GM12878 (cell line): Measurements from ENCODE around the gene ARHGAP27. TPM values are rescaled to one million over a fixed set of nuclear protein-coding genes. Genes with fewer than 3 reads are reported as not detected.
A peak's percentile ranks its signal among the peaks of the same experiment; 100 is the strongest.

ENCODE experiments used
- BRCA1 ChIP-seq: IDR thresholded peaks from 2 replicates; pipeline ENCODE4 v1.6.1; 2011; ENCODE audit warnings: low read depth, low read length, improper control_type of control experiment
- DPF2 ChIP-seq: fragments of 450-650 bp; IDR thresholded peaks from 2 replicates; pipeline ENCODE4 v1.6.1; 2017; ENCODE audit warnings: mild to moderate bottlenecking
- HDGF ChIP-seq: fragments of 450-650 bp; IDR thresholded peaks from 2 replicates; pipeline ENCODE4 v1.6.1; 2016; ENCODE audit warnings: antibody characterized with exemption
- IKZF1 ChIP-seq: fragments of 450-650 bp; conservative IDR thresholded peaks from 2 replicates; pipeline ENCODE4 v1.6.1; 2017; ENCODE audit warnings: antibody characterized with exemption, mild to moderate bottlenecking
- IKZF2 ChIP-seq, 2 experiments: fragments of 450-650 bp; IDR thresholded peaks; 2 replicates each; pipeline ENCODE4 v1.6.1; 2017; ENCODE audit warnings: mild to moderate bottlenecking in 2 of 2, moderate library complexity in 2 of 2
- MTA2 ChIP-seq: fragments of 450-650 bp; IDR thresholded peaks from 2 replicates; pipeline ENCODE4 v1.6.1; 2016; ENCODE audit warnings: low read depth, mild to moderate bottlenecking, moderate library complexity
- RAD21 ChIP-seq: IDR thresholded peaks from 2 replicates; pipeline ENCODE4 v1.6.1; 2011; ENCODE audit warnings: mild to moderate bottlenecking, low read depth, low read length, moderate library complexity; ENCODE audit not compliant: insufficient read depth
- SMARCA5 ChIP-seq: fragments of 450-650 bp; IDR thresholded peaks from 2 replicates; pipeline ENCODE4 v1.6.1; 2017; ENCODE audit warnings: mild to moderate bottlenecking
- SP1 ChIP-seq: IDR thresholded peaks from one replicate; pipeline ENCODE4 v1.6.1; 2011; ENCODE audit warnings: low read depth, low read length
- TCF12 ChIP-seq: IDR thresholded peaks from 2 replicates; pipeline ENCODE4 v1.6.1; 2011; ENCODE audit warnings: low read depth, mild to moderate bottlenecking, low read length
- TCF3 ChIP-seq: IDR thresholded peaks from 2 replicates; pipeline ENCODE4 v1.6.1; 2012; ENCODE audit warnings: low read depth, mild to moderate bottlenecking, low read length, borderline replicate concordance; ENCODE audit not compliant: insufficient read depth
- ZNF207 ChIP-seq: fragments of 450-650 bp; IDR thresholded peaks from 2 replicates; pipeline ENCODE4 v1.6.1; 2014; ENCODE audit warnings: antibody characterized with exemption, mild to moderate bottlenecking, borderline replicate concordance
- polyA plus RNA-seq, 11 experiments: library from polyadenylated mRNA; depleted of rRNA in 4 of 11; unstranded in 6 of 11; stranded (reverse) in 5 of 11; fragments of >200 nt; fragmentation: Nextera tagmentation in 4 of 11; fragmentation: Illumina TruSeq in 1 of 11; extraction: Ambion mirVana in 4 of 11; extraction: Trizol in 1 of 11; gene quantifications; 1 replicate in 1 of 11; 2 replicates in 10 of 11; pipeline versions ENCODE4 v1.2.1 to v1.2.3, GENCODE V29; 2011 to 2016; ENCODE audit warnings: inconsistent platforms in 2 of 11, missing spikeins in 2 of 11, low read depth in 1 of 11
- total RNA-seq, 4 experiments: library from RNA; depleted of rRNA in 3 of 4; stranded (reverse); fragments of >200 nt in 3 of 4; fragmentation: Illumina TruSeq in 1 of 4; extraction: Trizol in 1 of 4; gene quantifications; 2 replicates each; pipeline versions ENCODE4 v1.2.1 to v1.2.3, GENCODE V29; 2013 to 2021
- TF ChIP-seq, protein P1 (sequence below): fragments of 450-650 bp; IDR thresholded peaks from 2 replicates; pipeline ENCODE4 v1.6.1; 2017; ENCODE audit warnings: mild to moderate bottlenecking, moderate library complexity
- TF ChIP-seq, protein P2 (sequence below): fragments of 450-650 bp; IDR thresholded peaks from 2 replicates; pipeline ENCODE4 v1.6.1; 2017; ENCODE audit warnings: mild to moderate bottlenecking, moderate library complexity
- TF ChIP-seq, protein P3 (sequence below), 3 experiments: IDR thresholded peaks in 2 of 3; conservative IDR thresholded peaks in 1 of 3; 2 replicates each; pipeline ENCODE4 v1.5.1; 2011; ENCODE audit warnings: low read depth in 3 of 3, low read length in 3 of 3, mild to moderate bottlenecking in 3 of 3, control low read depth in 2 of 3, moderate library complexity in 2 of 3, inconsistent platforms in 1 of 3, mixed read lengths in 1 of 3; ENCODE audit not compliant: control insufficient read depth in 2 of 3, insufficient read depth in 1 of 3; ENCODE audit errors: extremely low read depth in 1 of 3

The ARHGAP27 gene
- total and polyA plus RNA-seq, 10 of the 15 experiments (the other 5 are each of a cell fraction or from before 2014, with no cell fraction given) = 0.64 to 45.7 (median 17.7) TPM

DNA sequence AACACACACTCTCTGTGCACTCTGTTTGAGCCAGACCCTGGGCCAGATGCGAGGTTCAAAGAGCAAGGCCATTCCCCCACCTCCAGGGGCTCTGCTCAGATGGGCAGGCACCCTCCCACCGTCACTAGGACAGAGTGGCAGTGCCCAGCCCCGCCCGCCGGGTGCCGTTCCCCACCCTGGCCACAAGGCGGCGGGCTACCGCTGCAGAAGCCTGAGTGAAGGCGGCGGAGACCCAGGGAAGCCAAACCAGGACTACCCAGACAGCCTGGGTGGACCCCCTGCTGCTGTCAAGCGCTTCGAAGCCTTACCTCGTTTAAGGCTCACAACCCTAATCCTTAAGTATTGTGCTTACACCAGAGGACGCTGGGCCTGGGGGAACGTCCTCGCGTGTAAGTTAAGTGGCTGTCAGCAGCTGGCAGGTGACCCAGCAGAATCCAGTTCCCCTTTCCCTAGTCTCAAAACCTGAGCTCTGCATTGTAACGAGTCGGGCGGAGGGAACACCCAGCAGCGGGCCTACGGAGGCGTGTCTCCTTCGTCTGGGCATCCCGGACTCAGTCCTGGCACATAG is 4.5 kb downstream of the ARHGAP27 start (continued):
- TF ChIP-seq, protein P1, sequence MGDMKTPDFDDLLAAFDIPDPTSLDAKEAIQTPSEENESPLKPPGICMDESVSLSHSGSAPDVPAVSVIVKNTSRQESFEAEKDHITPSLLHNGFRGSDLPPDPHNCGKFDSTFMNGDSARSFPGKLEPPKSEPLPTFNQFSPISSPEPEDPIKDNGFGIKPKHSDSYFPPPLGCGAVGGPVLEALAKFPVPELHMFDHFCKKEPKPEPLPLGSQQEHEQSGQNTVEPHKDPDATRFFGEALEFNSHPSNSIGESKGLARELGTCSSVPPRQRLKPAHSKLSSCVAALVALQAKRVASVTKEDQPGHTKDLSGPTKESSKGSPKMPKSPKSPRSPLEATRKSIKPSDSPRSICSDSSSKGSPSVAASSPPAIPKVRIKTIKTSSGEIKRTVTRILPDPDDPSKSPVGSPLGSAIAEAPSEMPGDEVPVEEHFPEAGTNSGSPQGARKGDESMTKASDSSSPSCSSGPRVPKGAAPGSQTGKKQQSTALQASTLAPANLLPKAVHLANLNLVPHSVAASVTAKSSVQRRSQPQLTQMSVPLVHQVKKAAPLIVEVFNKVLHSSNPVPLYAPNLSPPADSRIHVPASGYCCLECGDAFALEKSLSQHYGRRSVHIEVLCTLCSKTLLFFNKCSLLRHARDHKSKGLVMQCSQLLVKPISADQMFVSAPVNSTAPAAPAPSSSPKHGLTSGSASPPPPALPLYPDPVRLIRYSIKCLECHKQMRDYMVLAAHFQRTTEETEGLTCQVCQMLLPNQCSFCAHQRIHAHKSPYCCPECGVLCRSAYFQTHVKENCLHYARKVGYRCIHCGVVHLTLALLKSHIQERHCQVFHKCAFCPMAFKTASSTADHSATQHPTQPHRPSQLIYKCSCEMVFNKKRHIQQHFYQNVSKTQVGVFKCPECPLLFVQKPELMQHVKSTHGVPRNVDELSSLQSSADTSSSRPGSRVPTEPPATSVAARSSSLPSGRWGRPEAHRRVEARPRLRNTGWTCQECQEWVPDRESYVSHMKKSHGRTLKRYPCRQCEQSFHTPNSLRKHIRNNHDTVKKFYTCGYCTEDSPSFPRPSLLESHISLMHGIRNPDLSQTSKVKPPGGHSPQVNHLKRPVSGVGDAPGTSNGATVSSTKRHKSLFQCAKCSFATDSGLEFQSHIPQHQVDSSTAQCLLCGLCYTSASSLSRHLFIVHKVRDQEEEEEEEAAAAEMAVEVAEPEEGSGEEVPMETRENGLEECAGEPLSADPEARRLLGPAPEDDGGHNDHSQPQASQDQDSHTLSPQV = peak; percentile 74; the same call in 1 of the 2 replicates
- TF ChIP-seq RAD21 = peak; percentile 86
- 0 out of 2 replicates have a peak, but pooled peaks have one; percentile 37 for TF ChIP-seq ZNF207
- TF ChIP-seq, protein P2, sequence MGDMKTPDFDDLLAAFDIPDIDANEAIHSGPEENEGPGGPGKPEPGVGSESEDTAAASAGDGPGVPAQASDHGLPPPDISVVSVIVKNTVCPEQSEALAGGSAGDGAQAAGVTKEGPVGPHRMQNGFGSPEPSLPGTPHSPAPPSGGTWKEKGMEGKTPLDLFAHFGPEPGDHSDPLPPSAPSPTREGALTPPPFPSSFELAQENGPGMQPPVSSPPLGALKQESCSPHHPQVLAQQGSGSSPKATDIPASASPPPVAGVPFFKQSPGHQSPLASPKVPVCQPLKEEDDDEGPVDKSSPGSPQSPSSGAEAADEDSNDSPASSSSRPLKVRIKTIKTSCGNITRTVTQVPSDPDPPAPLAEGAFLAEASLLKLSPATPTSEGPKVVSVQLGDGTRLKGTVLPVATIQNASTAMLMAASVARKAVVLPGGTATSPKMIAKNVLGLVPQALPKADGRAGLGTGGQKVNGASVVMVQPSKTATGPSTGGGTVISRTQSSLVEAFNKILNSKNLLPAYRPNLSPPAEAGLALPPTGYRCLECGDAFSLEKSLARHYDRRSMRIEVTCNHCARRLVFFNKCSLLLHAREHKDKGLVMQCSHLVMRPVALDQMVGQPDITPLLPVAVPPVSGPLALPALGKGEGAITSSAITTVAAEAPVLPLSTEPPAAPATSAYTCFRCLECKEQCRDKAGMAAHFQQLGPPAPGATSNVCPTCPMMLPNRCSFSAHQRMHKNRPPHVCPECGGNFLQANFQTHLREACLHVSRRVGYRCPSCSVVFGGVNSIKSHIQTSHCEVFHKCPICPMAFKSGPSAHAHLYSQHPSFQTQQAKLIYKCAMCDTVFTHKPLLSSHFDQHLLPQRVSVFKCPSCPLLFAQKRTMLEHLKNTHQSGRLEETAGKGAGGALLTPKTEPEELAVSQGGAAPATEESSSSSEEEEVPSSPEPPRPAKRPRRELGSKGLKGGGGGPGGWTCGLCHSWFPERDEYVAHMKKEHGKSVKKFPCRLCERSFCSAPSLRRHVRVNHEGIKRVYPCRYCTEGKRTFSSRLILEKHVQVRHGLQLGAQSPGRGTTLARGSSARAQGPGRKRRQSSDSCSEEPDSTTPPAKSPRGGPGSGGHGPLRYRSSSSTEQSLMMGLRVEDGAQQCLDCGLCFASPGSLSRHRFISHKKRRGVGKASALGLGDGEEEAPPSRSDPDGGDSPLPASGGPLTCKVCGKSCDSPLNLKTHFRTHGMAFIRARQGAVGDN = peak; percentile 68; the same call in 1 of the 2 replicates
- no peak for TF ChIP-seq BRCA1
- TF ChIP-seq, protein P3, sequence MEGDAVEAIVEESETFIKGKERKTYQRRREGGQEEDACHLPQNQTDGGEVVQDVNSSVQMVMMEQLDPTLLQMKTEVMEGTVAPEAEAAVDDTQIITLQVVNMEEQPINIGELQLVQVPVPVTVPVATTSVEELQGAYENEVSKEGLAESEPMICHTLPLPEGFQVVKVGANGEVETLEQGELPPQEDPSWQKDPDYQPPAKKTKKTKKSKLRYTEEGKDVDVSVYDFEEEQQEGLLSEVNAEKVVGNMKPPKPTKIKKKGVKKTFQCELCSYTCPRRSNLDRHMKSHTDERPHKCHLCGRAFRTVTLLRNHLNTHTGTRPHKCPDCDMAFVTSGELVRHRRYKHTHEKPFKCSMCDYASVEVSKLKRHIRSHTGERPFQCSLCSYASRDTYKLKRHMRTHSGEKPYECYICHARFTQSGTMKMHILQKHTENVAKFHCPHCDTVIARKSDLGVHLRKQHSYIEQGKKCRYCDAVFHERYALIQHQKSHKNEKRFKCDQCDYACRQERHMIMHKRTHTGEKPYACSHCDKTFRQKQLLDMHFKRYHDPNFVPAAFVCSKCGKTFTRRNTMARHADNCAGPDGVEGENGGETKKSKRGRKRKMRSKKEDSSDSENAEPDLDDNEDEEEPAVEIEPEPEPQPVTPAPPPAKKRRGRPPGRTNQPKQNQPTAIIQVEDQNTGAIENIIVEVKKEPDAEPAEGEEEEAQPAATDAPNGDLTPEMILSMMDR (IDR thresholded peaks at IDR 0.05 in 2 of 3, conservative IDR thresholded peaks at IDR 0.05 in 1 of 3; ENCODE audit: control insufficient read depth in 2 of 3, extremely low read depth in 1 of 3, insufficient read depth in 1 of 3, low read depth in 3 of 3, low read length in 3 of 3) = peak; percentile 96 to 99 (median 98); a peak in 5 of 6 replicates
- TF ChIP-seq TCF3 = 0 out of 2 replicates have a peak, but pooled peaks have one; percentile 23
- TF ChIP-seq DPF2 = peak; percentile 82
- 0 out of 2 replicates have a peak, but pooled peaks have one; percentile 42 for TF ChIP-seq TCF12
- peak; percentile 72; the same call in 1 of the 2 replicates for TF ChIP-seq SMARCA5
- TF ChIP-seq IKZF2 (IDR thresholded peaks at IDR 0.05) = peak; percentile 19 to 38; a peak in 2 of 4 replicates
- TF ChIP-seq SP1 = no peak
- peak; percentile 42 for TF ChIP-seq IKZF1
- TF ChIP-seq HDGF = peak; percentile 90; the same call in 1 of the 2 replicates
- no peak for TF ChIP-seq MTA2
